SK-N-SH treated with all-trans-retinoic acid at 6 μM for 48 hours (cell line): ENCODE measurements around the gene TSEN54.

Experiments used
- ATAC-seq: fragments of 200-7000 bp; cut with Tn5 transposase; 3 replicates; pipeline ENCODE4 v1.9.1; 2020; ENCODE audit warnings: mild to moderate bottlenecking, moderate library complexity
- ARNTL ChIP-seq: fragments of 450-650 bp; formaldehyde crosslinking; IDR thresholded peaks from 2 replicates; pipeline ENCODE4 v1.5.0; 2020; ENCODE audit warnings: low read depth, mild to moderate bottlenecking, moderate library complexity, borderline replicate concordance
- BACH2 ChIP-seq: fragments of 250-450 bp; sonication (Bioruptor Pico); IDR thresholded peaks from 2 replicates; pipeline ENCODE4 v1.9.0; 2021; ENCODE audit warnings: mild to moderate bottlenecking, borderline replicate concordance
- CSDC2 ChIP-seq: fragments of 250-450 bp; sonication (Bioruptor Pico); IDR thresholded peaks from 2 replicates; pipeline ENCODE4 v1.5.0; 2020; ENCODE audit warnings: mild to moderate bottlenecking, moderate library complexity
- ESRRG ChIP-seq: fragments of 250-450 bp; sonication (Bioruptor Pico); IDR thresholded peaks from 2 replicates; pipeline ENCODE4 v1.6.1; 2021; ENCODE audit warnings: mild to moderate bottlenecking
- GLIS3 ChIP-seq: fragments of 250-450 bp; sonication (Bioruptor Pico); IDR thresholded peaks from 2 replicates; pipeline ENCODE4 v1.5.0; 2020; ENCODE audit warnings: mild to moderate bottlenecking, moderate library complexity
- ISL1 ChIP-seq: fragments of 250-450 bp; sonication (Bioruptor Pico); IDR thresholded peaks from 2 replicates; pipeline ENCODE4 v2.1.2; 2022; ENCODE audit warnings: mild to moderate bottlenecking, moderate library complexity
- OSR1 ChIP-seq: fragments of 250-450 bp; sonication (Bioruptor Pico); IDR thresholded peaks from 2 replicates; pipeline ENCODE4 v1.8.0; 2022; ENCODE audit warnings: moderate library complexity, mild to moderate bottlenecking, inconsistent platforms
- PPARA ChIP-seq: fragments of 250-450 bp; sonication (Bioruptor Pico); IDR thresholded peaks from 2 replicates; pipeline ENCODE4 v1.5.0; 2020; ENCODE audit warnings: mild to moderate bottlenecking, borderline replicate concordance
- RARB ChIP-seq: fragments of 250-450 bp; sonication (Bioruptor Pico); IDR thresholded peaks from 2 replicates; pipeline ENCODE4 v1.8.0; 2021; ENCODE audit warnings: mild to moderate bottlenecking, moderate library complexity
- SNAI2 ChIP-seq: fragments of 250-450 bp; sonication (Bioruptor Pico); IDR thresholded peaks from 2 replicates; pipeline ENCODE4 v1.5.0; 2020; ENCODE audit warnings: mild to moderate bottlenecking, moderate library complexity
- TCF4 ChIP-seq: fragments of 250-450 bp; sonication (Bioruptor Pico); IDR thresholded peaks from 2 replicates; pipeline ENCODE4 v1.8.0; 2021; ENCODE audit warnings: mild to moderate bottlenecking, moderate library complexity, borderline replicate concordance
- TOX ChIP-seq: fragments of 250-450 bp; sonication (Bioruptor Pico); IDR thresholded peaks from 2 replicates; pipeline ENCODE4 v1.8.0; 2021; ENCODE audit warnings: mild to moderate bottlenecking, moderate library complexity, borderline replicate concordance
- ZC3H10 ChIP-seq: fragments of 250-450 bp; sonication (Bioruptor Pico); IDR thresholded peaks from 2 replicates; pipeline ENCODE4 v1.5.1; 2021; ENCODE audit warnings: mild to moderate bottlenecking, moderate library complexity
- ZFP3 ChIP-seq: fragments of 250-450 bp; sonication (Bioruptor Pico); IDR thresholded peaks from 2 replicates; pipeline ENCODE4 v1.5.0; 2020; ENCODE audit warnings: mild to moderate bottlenecking, moderate library complexity
- ZNF565 ChIP-seq: fragments of 450-650 bp; formaldehyde crosslinking; conservative IDR thresholded peaks from 2 replicates; pipeline ENCODE4 v1.5.0; 2020; ENCODE audit warnings: low read depth, mild to moderate bottlenecking, moderate library complexity
- ZNF70 ChIP-seq: fragments of 450-650 bp; formaldehyde crosslinking; IDR thresholded peaks from 2 replicates; pipeline ENCODE4 v1.5.0; 2020; ENCODE audit warnings: mild to moderate bottlenecking, moderate library complexity
- ZNF8 ChIP-seq: fragments of 450-650 bp; formaldehyde crosslinking; IDR thresholded peaks from 2 replicates; pipeline ENCODE4 v1.5.0; 2020; ENCODE audit warnings: mild to moderate bottlenecking, moderate library complexity
- TF ChIP-seq, protein P1 (sequence below): fragments of 250-450 bp; sonication (Bioruptor Pico); IDR thresholded peaks from 2 replicates; pipeline ENCODE4 v1.5.1; 2021; ENCODE audit warnings: mild to moderate bottlenecking, moderate library complexity
- TF ChIP-seq, protein P2 (sequence below): fragments of 250-450 bp; sonication (Bioruptor Pico); IDR thresholded peaks from 2 replicates; pipeline ENCODE4 v1.8.0; 2021; ENCODE audit warnings: low read depth, mild to moderate bottlenecking, moderate library complexity, borderline replicate concordance
- TF ChIP-seq, protein P3 (sequence below): fragments of 250-450 bp; sonication (Bioruptor Pico); IDR thresholded peaks from 2 replicates; pipeline ENCODE4 v1.5.0; 2020; ENCODE audit warnings: mild to moderate bottlenecking, moderate library complexity
- TF ChIP-seq, protein P4 (sequence below): fragments of 250-450 bp; sonication (Bioruptor Pico); IDR thresholded peaks from 2 replicates; pipeline ENCODE4 v1.5.1; 2020; ENCODE audit warnings: low read depth, mild to moderate bottlenecking, moderate library complexity

TSEN54 gene

DNA sequence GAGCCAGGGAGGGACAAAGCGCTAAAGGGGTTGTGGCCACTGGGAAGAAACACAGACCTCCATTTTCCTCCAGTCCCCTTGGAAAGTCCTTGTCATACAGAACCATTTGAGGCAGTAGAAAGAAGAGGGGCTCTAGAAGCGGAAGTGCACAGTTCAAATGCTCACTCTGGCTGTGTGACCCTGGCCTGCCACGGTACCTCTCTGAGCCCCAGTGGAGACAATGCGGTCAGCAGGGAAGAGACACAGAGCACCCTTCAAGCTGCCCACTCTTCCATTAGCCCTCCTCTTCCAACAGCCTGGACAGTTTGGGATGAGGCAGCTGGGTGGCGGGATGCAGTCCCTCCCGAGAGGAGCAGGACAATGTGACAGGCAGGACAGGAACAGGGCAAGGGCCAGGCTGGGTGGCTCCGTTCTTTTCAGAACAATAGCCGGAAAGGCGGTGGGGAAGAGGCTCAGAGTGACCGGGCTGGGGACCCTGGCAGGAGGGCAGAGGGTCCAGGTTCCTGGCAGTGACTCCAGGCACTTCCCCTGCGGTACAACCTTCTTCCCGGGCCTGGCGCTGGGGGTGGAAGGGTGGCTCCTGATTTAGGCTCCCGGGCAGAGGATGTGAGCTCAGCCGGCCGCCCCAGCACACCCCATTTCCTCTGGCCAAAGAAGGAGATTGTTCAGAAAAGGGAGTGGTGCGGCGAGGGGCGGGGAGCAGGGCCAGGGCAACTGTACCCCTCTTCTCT, 6.6 kb upstream of the TSEN54 start (continued):
- no peak for TF ChIP-seq RARB

DNA sequence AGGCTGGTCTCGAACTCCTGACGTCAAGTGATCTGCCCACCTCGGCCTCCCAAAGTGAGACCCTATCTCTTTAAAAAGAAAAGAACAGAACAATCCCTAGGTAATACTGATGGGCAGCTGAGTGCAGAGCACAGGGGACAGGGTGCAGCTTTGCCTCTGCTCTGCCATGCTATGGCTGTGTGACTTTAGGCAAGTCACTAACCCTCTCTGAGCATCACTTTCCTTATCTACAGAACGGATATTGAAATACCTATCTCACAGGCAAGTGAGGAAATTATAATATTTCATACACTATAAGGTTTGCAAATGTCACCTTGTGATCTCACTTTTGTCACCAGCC, 5.1 kb upstream of the TSEN54 start:
- TF ChIP-seq, protein P1, sequence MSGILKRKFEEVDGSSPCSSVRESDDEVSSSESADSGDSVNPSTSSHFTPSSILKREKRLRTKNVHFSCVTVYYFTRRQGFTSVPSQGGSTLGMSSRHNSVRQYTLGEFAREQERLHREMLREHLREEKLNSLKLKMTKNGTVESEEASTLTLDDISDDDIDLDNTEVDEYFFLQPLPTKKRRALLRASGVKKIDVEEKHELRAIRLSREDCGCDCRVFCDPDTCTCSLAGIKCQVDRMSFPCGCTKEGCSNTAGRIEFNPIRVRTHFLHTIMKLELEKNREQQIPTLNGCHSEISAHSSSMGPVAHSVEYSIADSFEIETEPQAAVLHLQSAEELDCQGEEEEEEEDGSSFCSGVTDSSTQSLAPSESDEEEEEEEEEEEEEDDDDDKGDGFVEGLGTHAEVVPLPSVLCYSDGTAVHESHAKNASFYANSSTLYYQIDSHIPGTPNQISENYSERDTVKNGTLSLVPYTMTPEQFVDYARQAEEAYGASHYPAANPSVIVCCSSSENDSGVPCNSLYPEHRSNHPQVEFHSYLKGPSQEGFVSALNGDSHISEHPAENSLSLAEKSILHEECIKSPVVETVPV: no peak
- no peak for TF ChIP-seq ISL1 (CRISPR knock-in tag)
- no peak for TF ChIP-seq ARNTL (CRISPR knock-in tag)
- no peak for TF ChIP-seq GLIS3 (CRISPR knock-in tag)
- TF ChIP-seq OSR1 (CRISPR knock-in tag): no peak
- TF ChIP-seq, protein P2, sequence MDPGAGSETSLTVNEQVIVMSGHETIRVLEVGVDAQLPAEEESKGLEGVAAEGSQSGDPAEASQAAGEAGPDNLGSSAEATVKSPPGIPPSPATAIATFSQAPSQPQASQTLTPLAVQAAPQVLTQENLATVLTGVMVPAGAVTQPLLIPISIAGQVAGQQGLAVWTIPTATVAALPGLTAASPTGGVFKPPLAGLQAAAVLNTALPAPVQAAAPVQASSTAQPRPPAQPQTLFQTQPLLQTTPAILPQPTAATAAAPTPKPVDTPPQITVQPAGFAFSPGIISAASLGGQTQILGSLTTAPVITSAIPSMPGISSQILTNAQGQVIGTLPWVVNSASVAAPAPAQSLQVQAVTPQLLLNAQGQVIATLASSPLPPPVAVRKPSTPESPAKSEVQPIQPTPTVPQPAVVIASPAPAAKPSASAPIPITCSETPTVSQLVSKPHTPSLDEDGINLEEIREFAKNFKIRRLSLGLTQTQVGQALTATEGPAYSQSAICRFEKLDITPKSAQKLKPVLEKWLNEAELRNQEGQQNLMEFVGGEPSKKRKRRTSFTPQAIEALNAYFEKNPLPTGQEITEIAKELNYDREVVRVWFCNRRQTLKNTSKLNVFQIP (CRISPR knock-in tag): no peak
- no peak for TF ChIP-seq PPARA (CRISPR knock-in tag)
- no peak for TF ChIP-seq BACH2 (CRISPR knock-in tag)
- TF ChIP-seq ZFP3 (CRISPR knock-in tag): no peak
- TF ChIP-seq TOX (CRISPR knock-in tag): no peak
- TF ChIP-seq ESRRG (CRISPR knock-in tag): no peak
- TF ChIP-seq RARB: no peak
- no peak for TF ChIP-seq ZNF8
- TF ChIP-seq, protein P3, sequence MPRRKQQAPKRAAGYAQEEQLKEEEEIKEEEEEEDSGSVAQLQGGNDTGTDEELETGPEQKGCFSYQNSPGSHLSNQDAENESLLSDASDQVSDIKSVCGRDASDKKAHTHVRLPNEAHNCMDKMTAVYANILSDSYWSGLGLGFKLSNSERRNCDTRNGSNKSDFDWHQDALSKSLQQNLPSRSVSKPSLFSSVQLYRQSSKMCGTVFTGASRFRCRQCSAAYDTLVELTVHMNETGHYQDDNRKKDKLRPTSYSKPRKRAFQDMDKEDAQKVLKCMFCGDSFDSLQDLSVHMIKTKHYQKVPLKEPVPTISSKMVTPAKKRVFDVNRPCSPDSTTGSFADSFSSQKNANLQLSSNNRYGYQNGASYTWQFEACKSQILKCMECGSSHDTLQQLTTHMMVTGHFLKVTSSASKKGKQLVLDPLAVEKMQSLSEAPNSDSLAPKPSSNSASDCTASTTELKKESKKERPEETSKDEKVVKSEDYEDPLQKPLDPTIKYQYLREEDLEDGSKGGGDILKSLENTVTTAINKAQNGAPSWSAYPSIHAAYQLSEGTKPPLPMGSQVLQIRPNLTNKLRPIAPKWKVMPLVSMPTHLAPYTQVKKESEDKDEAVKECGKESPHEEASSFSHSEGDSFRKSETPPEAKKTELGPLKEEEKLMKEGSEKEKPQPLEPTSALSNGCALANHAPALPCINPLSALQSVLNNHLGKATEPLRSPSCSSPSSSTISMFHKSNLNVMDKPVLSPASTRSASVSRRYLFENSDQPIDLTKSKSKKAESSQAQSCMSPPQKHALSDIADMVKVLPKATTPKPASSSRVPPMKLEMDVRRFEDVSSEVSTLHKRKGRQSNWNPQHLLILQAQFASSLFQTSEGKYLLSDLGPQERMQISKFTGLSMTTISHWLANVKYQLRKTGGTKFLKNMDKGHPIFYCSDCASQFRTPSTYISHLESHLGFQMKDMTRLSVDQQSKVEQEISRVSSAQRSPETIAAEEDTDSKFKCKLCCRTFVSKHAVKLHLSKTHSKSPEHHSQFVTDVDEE (CRISPR knock-in tag): no peak
- TF ChIP-seq, protein P4, sequence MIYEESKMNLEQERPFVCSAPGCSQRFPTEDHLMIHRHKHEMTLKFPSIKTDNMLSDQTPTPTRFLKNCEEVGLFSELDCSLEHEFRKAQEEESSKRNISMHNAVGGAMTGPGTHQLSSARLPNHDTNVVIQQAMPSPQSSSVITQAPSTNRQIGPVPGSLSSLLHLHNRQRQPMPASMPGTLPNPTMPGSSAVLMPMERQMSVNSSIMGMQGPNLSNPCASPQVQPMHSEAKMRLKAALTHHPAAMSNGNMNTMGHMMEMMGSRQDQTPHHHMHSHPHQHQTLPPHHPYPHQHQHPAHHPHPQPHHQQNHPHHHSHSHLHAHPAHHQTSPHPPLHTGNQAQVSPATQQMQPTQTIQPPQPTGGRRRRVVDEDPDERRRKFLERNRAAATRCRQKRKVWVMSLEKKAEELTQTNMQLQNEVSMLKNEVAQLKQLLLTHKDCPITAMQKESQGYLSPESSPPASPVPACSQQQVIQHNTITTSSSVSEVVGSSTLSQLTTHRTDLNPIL (CRISPR knock-in tag): no peak
- ATAC-seq: no peak

DNA sequence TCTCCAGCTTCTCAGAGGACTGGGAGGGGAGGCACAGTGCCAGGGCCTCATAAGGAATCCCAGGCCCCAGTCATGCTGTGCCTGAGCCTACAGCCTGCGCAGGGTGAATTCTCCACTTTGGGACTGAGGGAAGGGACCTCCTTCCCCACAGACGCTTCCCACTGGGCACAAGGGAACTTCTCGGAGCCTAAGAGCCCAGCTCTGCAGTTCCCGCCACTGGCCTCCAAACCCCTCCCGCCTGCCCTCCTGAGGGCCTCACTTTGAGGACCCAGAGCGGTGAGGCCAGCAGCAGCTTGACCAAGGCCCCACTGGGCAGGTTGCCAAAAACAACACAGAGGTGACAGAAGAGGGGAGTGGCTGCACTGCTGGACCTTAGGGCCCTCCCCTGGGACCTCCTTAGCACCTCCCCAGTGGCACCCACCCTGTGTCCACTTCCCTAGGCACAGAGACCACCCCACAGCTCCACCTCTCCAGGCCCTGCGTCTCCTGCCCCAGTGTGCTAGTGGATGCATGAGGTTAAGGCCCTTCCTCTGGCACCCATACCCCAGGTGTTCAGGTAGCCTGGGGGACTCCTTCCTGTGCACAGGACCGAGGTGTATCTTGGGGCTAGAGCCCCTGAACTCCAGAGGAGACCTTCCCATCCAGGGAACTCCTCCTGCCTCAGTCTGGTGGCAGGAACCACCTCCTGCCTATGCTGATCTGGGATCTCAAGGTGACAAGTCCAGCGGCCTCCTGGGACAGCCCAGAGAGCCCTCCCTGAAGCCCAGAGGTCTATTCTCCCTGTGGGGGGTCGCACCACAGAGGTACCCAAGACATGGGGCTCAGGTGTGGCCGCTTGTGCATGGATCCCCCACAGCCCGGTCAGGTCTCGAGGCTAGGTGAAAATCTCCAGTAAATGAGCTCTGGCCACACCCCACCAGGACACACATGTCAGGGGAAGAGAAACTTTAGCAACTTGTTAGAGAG, 4.4 kb upstream of the TSEN54 start:
- no peak for ATAC-seq
- TF ChIP-seq TCF4 (CRISPR knock-in tag) (no peak), PPARA (CRISPR knock-in tag) (no peak), ZFP3 (CRISPR knock-in tag) (no peak), ZC3H10 (CRISPR knock-in tag) (no peak), CSDC2 (CRISPR knock-in tag) (no peak), RARB (no peak), OSR1 (CRISPR knock-in tag) (no peak), BACH2 (CRISPR knock-in tag) (no peak), ZNF8 (no peak), TOX (CRISPR knock-in tag) (no peak), ARNTL (CRISPR knock-in tag) (no peak), SNAI2 (CRISPR knock-in tag) (no peak), ZNF70 (CRISPR knock-in tag) (no peak), ZNF565 (no peak), ISL1 (CRISPR knock-in tag) (no peak)
- TF ChIP-seq, protein P1: no peak
- TF ChIP-seq, protein P2 (CRISPR knock-in tag): no peak
- TF ChIP-seq, protein P4 (CRISPR knock-in tag): no peak
